OCI-LY3 (cell line): ENCODE results near the gene SULT1C4.

Experiments used
- H2AFZ ChIP-seq: fragments of 200-600, 300-600 bp; shearing (Covaris generic); 2 replicates; pipeline ENCODE4 v1.6.0; 2014; ENCODE audit warnings: antibody characterized with exemption, low read depth, low read length
- H3K27ac ChIP-seq: fragments of 200-600, 300-600 bp; sonication (generic); 2 replicates; pipeline ENCODE4 v1.5.1; 2014; ENCODE audit warnings: mild to moderate bottlenecking, low read length, moderate library complexity, mixed read lengths
- H3K27me3 ChIP-seq: fragments of 200-600, 300-600 bp; sonication (generic); 2 replicates; pipeline ENCODE4 v1.6.1; 2014; ENCODE audit warnings: low read depth, low read length, mixed read lengths
- H3K36me3 ChIP-seq: fragments of 200-600, 300-600 bp; sonication (generic); replicated peaks from 2 replicates; pipeline ENCODE3; 2014; ENCODE audit warnings: low read depth, low read length, mixed read lengths
- H3K4me1 ChIP-seq: fragments of 300-600, 200-600 bp; sonication (generic); 2 replicates; pipeline ENCODE4 v1.6.1; 2014; ENCODE audit warnings: low read length, mixed read lengths
- H3K4me2 ChIP-seq: fragments of 200-600, 300-600 bp; sonication (generic); 2 replicates; pipeline ENCODE4 v1.6.1; 2014; ENCODE audit warnings: low read length, mixed read lengths
- H3K4me3 ChIP-seq: fragments of 300-600, 200-600 bp; sonication (generic); 2 replicates; pipeline ENCODE4 v1.5.1; 2014; ENCODE audit warnings: antibody characterized with exemption, mild to moderate bottlenecking, low read length, moderate library complexity
- H3K79me2 ChIP-seq: fragments of 300-600, 200-600 bp; shearing (Covaris generic); 2 replicates; pipeline ENCODE4 v1.6.1; 2014; ENCODE audit warnings: mild to moderate bottlenecking, low read length, mixed read lengths
- H3K9ac ChIP-seq: fragments of 300-600, 200-600 bp; shearing (Covaris generic); 2 replicates; pipeline ENCODE4 v1.6.0; 2014; ENCODE audit warnings: mild to moderate bottlenecking, low read length, moderate library complexity
- H3K9me3 ChIP-seq: fragments of 200-600, 300-600 bp; shearing (Covaris generic); 2 replicates; pipeline ENCODE4 v1.6.1; 2014; ENCODE audit warnings: low read length, mixed read lengths; ENCODE audit not compliant: insufficient read depth
- H4K20me1 ChIP-seq: fragments of 200-600, 300-600 bp; sonication (generic); 2 replicates; pipeline ENCODE4 v1.6.1; 2016; ENCODE audit warnings: low read length, mixed read lengths; ENCODE audit not compliant: insufficient read depth
- CTCF ChIP-seq: fragments of 200-600, 300-600 bp; sonication (generic); IDR thresholded peaks from 2 replicates; pipeline ENCODE4 v1.5.1; 2014; ENCODE audit warnings: antibody characterized with exemption, low read length, low read depth
- EZH2phosphoT487 ChIP-seq: fragments of 200-600 bp; shearing (Covaris generic); IDR thresholded peaks from 2 replicates; pipeline ENCODE4 v1.6.1; 2018; ENCODE audit warnings: antibody characterized with exemption, mixed run types, low read depth

SULT1C4 gene

DNA sequence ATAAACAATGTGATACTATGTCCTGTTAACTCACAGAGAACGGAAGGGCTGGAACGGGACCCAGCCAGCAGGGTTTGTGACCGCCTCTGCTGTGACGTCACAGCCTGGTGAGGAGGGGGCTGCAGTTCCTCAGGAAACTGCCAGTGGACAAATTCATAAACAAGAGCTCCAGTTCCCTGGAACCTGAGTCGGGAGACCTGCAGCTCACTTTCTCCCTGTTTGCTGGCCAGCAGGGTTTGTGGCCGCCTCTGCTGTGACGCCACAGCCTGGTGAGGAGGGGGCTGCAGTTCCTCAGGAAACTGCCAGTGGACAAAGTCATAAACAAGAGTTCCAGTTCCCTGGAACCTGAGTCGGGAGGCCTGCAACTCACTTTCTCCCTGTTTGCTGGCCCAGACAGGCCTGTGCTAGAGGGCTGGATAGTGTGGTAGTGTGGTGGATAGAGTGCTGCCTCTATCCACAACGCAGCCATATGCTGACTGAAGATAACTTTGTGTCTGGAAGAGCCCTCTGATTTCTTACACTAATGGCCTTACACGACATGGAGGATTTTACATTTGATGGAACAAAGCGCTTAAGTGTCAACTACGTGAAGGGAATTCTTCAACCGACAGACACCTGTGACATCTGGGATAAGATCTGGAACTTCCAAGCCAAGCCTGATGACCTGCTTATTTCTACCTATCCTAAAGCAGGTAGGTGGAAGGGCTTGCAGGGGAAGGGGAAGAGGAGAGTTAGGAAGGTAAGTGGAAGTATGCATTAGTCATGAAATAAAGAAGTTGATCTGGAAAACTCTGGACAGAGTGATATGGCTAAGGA lies at the start of gene SULT1C4:
Gene SULT1C4 (plus strand): TSS at position 140 of the 816 bp plus-strand sequence. CDS start 384 bp downstream, at position 524.
- no peaks in the 10 kb centered on the region for H4K20me1 ChIP-seq
- H3K36me3 ChIP-seq = no peaks in the 10 kb centered on the region
- TF ChIP-seq EZH2phosphoT487 (no peak), CTCF (no peak)
- no peaks in the 10 kb centered on the region for H3K79me2 ChIP-seq
- H3K4me1 ChIP-seq = peaks cover 14% of the 10 kb centered on the region
- H3K27me3 ChIP-seq = no peaks in the 10 kb centered on the region
- H3K4me2 ChIP-seq = no peak within 1 kb of the TSS
- no peak within 1 kb of the TSS for H3K9ac ChIP-seq
- no peak within 1 kb of the TSS for H3K27ac ChIP-seq
- no peak within 1 kb of the TSS for H2AFZ ChIP-seq
- H3K4me3 ChIP-seq = no peak within 1 kb of the TSS
- no peaks in the 10 kb centered on the region for H3K9me3 ChIP-seq

DNA sequence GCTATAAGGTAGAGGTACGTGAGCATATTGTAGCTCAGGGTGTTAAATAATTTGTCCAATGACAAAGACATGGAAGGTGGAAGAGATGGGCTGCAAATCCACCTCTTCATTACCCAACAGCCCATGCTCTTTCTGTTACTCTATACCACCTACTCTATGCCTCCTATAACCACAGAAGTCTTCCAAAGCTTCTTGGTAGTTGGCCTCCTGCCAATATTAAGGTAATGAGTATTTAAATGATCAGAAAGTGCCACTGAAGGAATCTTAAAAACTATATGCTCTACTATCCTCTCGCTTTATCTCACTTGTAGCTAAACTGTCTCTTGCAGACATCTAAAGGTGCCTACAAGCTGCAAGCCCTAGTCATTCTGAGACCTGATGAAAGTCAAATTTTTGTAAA lies 48.0 kb upstream of the SULT1C4 start:
- TF ChIP-seq CTCF = no peak
- no peak for TF ChIP-seq EZH2phosphoT487
- 0 out of 2 replicates have a peak, but pooled peaks cover 3% of the 10 kb centered on the region for H3K9me3 ChIP-seq
- no peak overlapping the region for H3K4me2 ChIP-seq
- H3K79me2 ChIP-seq = no peaks in the 10 kb centered on the region
- no peaks in the 10 kb centered on the region for H4K20me1 ChIP-seq
- no peaks in the 10 kb centered on the region for H3K36me3 ChIP-seq
- H3K9ac ChIP-seq = no peak overlapping the region
- H3K4me3 ChIP-seq = no peak overlapping the region
- H2AFZ ChIP-seq = no peak overlapping the region
- no peak overlapping the region for H3K27ac ChIP-seq
- 0 out of 2 replicates have a peak, but pooled peaks cover 10% of the 10 kb centered on the region for H3K27me3 ChIP-seq
- H3K4me1 ChIP-seq = 0 out of 2 replicates have a peak, but pooled peaks cover 3% of the 10 kb centered on the region

DNA sequence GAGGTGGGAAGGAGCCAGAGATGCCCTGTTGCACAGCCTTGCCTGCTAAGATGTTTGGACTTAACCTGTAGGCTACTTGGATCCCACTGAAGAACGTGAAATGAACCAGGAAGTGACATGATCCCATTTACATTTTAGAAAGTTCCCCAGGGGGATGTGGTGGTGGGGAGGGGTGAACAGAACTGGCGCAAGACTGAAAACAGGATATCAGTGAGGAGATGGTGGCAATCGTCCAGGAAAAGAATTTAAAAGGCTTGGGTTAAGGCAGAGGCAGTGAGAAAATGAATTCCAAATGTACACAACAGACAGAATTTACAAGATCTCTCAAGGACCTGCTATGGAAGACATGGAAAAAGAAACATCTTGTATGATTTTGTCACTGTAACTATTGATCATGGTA lies 46.8 kb upstream of the SULT1C4 start:
- no peaks in the 10 kb centered on the region for H3K36me3 ChIP-seq
- H3K4me3 ChIP-seq = no peak overlapping the region
- H3K79me2 ChIP-seq = no peaks in the 10 kb centered on the region
- H3K9me3 ChIP-seq = 0 out of 2 replicates have a peak, but pooled peaks cover 3% of the 10 kb centered on the region
- H4K20me1 ChIP-seq = no peaks in the 10 kb centered on the region
- H2AFZ ChIP-seq = no peak overlapping the region
- H3K9ac ChIP-seq = no peak overlapping the region
- H3K27me3 ChIP-seq = 0 out of 2 replicates have a peak, but pooled peaks cover 10% of the 10 kb centered on the region
- H3K4me1 ChIP-seq = 0 out of 2 replicates have a peak, but pooled peaks cover 3% of the 10 kb centered on the region
- no peak overlapping the region for H3K27ac ChIP-seq
- H3K4me2 ChIP-seq = no peak overlapping the region
- TF ChIP-seq EZH2phosphoT487 = no peak
- TF ChIP-seq CTCF = no peak

DNA sequence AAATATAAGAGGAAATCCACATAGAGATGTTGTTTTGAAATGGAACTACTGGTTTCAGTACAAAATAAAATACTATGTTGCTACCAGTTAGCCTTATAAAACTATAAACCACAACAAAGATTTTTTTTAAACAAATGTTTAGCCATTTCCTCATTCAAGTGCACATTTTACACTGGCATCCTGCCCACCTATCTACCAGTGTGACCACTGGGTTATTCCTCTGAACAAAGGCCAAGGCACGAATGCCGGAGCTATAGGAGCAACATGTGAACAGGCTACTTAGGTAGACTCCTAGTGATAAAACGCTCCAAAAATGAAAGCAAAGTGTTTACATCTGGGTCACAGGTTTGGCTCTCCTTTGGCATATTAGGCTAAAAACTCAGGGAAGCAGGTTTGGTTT lies 31.8 kb upstream of the SULT1C4 start:
- Histone ChIP-seq H3K27me3 (peaks cover 33% of the 10 kb centered on the region), H2AFZ (no peak overlapping the region), H3K4me3 (no peak overlapping the region), H3K36me3 (no peaks in the 10 kb centered on the region), H4K20me1 (no peaks in the 10 kb centered on the region), H3K27ac (no peak overlapping the region), H3K4me1 (peaks cover 7% of the 10 kb centered on the region; the same call in 1 of the 2 replicates), H3K9ac (no peak overlapping the region), H3K4me2 (no peak overlapping the region), H3K79me2 (no peaks in the 10 kb centered on the region), H3K9me3 (no peaks in the 10 kb centered on the region)
- TF ChIP-seq CTCF = no peak
- TF ChIP-seq EZH2phosphoT487 = no peak
